ENCODE measurements around the gene SV2B. TPM values are rescaled to one million over a fixed set of nuclear protein-coding genes. Genes with fewer than 3 reads are reported as not detected.
A peak's percentile ranks its signal among the peaks of the same experiment; 100 is the strongest.

Gene SV2B
- total RNA-seq, 1 experiment from 2014 or later: not detected

DNA sequence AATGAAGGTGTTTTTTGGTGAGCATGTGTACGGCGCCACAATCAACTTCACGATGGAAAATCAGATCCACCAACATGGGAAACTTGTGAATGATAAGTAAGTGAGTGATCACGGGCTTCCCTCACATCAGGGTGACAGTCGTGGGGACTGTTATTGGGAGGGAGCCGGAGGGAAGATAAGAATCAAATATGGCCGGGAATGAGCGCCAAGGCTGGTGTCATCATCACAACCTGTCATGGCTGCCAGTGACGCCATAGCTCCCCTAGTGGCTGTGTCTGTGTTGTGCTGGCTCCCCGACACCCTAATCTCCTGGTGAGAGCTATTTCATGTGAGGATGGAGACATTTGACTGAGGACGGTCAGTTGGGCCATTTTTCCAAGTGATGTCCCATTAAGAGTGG is 168.5 kb downstream of the SV2B start:
- H3K27ac ChIP-seq (ENCODE audit: insufficient read length, low read depth, low read length): no peak overlapping the region
- H3K18ac ChIP-seq (ENCODE audit: insufficient read length, low read depth, low read length): no peak overlapping the region
- H3K4me3 Mint-ChIP-seq: no peak overlapping the region
- H3K9me3 ChIP-seq (ENCODE audit: control insufficient read depth, low read depth, low read length): no peaks in the 10 kb centered on the region
- H2BK20ac ChIP-seq (ENCODE audit: low read depth, low read length, poor library complexity, severe bottlenecking): no peak overlapping the region
- no peak overlapping the region for H3K27ac Mint-ChIP-seq
- H3K79me2 ChIP-seq (ENCODE audit: insufficient read depth, low read length): no peaks in the 10 kb centered on the region
- no peak overlapping the region for H2BK5ac ChIP-seq (ENCODE audit: insufficient read length, low read length)
- H3K4me1 ChIP-seq (ENCODE audit: insufficient read depth, low read length): no peaks in the 10 kb centered on the region
- no peak overlapping the region for H3T11ph ChIP-seq (ENCODE audit: low read length)
- no peak overlapping the region for H2BK12ac ChIP-seq (ENCODE audit: insufficient read length, low read depth, low read length)
- H2BK15ac ChIP-seq (ENCODE audit: low read depth, low read length): no peak overlapping the region
- peak; percentile 64 for DNase-seq
- WGBS (ENCODE audit: extremely low coverage, insufficient read length, low lambda C conversion rate): no CpG with 5 or more reads among the region's 11 CpGs
- no peaks in the 10 kb centered on the region for H3K23me2 ChIP-seq (ENCODE audit: insufficient read length, low read depth, low read length, poor library complexity, severe bottlenecking)
- no peak overlapping the region for H4K91ac ChIP-seq (ENCODE audit: insufficient read length, low read depth, low read length)
- no peak overlapping the region for H2AFZ ChIP-seq (ENCODE audit: low read length)
- no peak overlapping the region for H3K4ac ChIP-seq (ENCODE audit: low read depth, low read length)
- H3K23ac ChIP-seq (ENCODE audit: insufficient read length, low read depth, low read length): no peak overlapping the region
- no peak overlapping the region for H3K9ac ChIP-seq (ENCODE audit: extremely low read depth, insufficient read length, low read length)
- H2BK120ac ChIP-seq (ENCODE audit: low read depth, low read length, poor library complexity, severe bottlenecking): no peak overlapping the region
- no peak overlapping the region for H4K5ac ChIP-seq (ENCODE audit: insufficient read length, low read depth, low read length)
- no peaks in the 10 kb centered on the region for H3K4me1 Mint-ChIP-seq
- H3K27me3 ChIP-seq (ENCODE audit: insufficient read depth, low read length): no peaks in the 10 kb centered on the region
- no peaks in the 10 kb centered on the region for H4K20me1 ChIP-seq (ENCODE audit: control insufficient read depth, insufficient read depth, insufficient read length)
- no peaks in the 10 kb centered on the region for H3K9me3 Mint-ChIP-seq
- H3K27me3 Mint-ChIP-seq (ENCODE audit: low read depth): peaks cover 42% of the 10 kb centered on the region
- H3K36me3 Mint-ChIP-seq (ENCODE audit: insufficient read depth in 1 of 3, low read depth in 3 of 3): peaks cover 0 to 3% (median 0%) of the 10 kb centered on the region in 3 experiments; a peak in 1 of 7 replicates
- no peak overlapping the region for H2AK5ac ChIP-seq (ENCODE audit: insufficient read length, low read length)
- no peaks in the 10 kb centered on the region for H3K79me1 ChIP-seq (ENCODE audit: insufficient read depth, low read depth, low read length, poor library complexity, severe bottlenecking)
- H3K56ac ChIP-seq (ENCODE audit: insufficient read length, low read depth, low read length): no peak overlapping the region
- TF ChIP-seq, protein P1, sequence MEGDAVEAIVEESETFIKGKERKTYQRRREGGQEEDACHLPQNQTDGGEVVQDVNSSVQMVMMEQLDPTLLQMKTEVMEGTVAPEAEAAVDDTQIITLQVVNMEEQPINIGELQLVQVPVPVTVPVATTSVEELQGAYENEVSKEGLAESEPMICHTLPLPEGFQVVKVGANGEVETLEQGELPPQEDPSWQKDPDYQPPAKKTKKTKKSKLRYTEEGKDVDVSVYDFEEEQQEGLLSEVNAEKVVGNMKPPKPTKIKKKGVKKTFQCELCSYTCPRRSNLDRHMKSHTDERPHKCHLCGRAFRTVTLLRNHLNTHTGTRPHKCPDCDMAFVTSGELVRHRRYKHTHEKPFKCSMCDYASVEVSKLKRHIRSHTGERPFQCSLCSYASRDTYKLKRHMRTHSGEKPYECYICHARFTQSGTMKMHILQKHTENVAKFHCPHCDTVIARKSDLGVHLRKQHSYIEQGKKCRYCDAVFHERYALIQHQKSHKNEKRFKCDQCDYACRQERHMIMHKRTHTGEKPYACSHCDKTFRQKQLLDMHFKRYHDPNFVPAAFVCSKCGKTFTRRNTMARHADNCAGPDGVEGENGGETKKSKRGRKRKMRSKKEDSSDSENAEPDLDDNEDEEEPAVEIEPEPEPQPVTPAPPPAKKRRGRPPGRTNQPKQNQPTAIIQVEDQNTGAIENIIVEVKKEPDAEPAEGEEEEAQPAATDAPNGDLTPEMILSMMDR (conservative IDR thresholded peaks at IDR 0.05): peak; percentile 71
- H3K14ac ChIP-seq (ENCODE audit: insufficient read depth, low read length): no peak overlapping the region
- H4K8ac ChIP-seq (replicated peaks; ENCODE audit: insufficient read length, low read depth, low read length): no peak overlapping the region
- H3K4me2 ChIP-seq (ENCODE audit: insufficient read depth, insufficient read length, low read length): no peak overlapping the region

Measured in H9 (cell line).